DOHH2 (cell line): ENCODE data around the gene MRPL12.

Source experiments
- H3F3A ChIP-seq: fragments of 200-600 bp; sonication (generic), shearing (Covaris generic); 2 replicates; pipeline ENCODE4 v1.6.0; 2016; ENCODE audit warnings: antibody characterized with exemption, mild to moderate bottlenecking; ENCODE audit not compliant: control insufficient read depth, insufficient read depth
- H3K27ac ChIP-seq: fragments of 200-600 bp; sonication (generic); 2 replicates; pipeline ENCODE4 v1.5.1; 2014; ENCODE audit warnings: low read depth, mild to moderate bottlenecking, low read length, moderate library complexity
- H3K27me3 ChIP-seq: fragments of 200-600 bp; sonication (generic); 2 replicates; pipeline ENCODE4 v1.6.1; 2014; ENCODE audit warnings: mild to moderate bottlenecking, low read length, mixed read lengths; ENCODE audit not compliant: control insufficient read depth
- H3K36me3 ChIP-seq: fragments of 200-600 bp; sonication (generic); 2 replicates; pipeline ENCODE4 v1.6.1; 2014; ENCODE audit warnings: mild to moderate bottlenecking, low read length, moderate library complexity, mixed read lengths; ENCODE audit not compliant: control insufficient read depth
- H3K4me1 ChIP-seq: fragments of 200-600 bp; sonication (generic); 2 replicates; pipeline ENCODE4 v1.6.1; 2014; ENCODE audit warnings: mild to moderate bottlenecking, low read length, mixed read lengths; ENCODE audit not compliant: control insufficient read depth
- H3K4me2 ChIP-seq: fragments of 200-600 bp; sonication (generic); 2 replicates; pipeline ENCODE4 v1.6.0; 2014; ENCODE audit warnings: mild to moderate bottlenecking, low read length, moderate library complexity
- H3K4me3 ChIP-seq: fragments of 200-600 bp; sonication (generic); 2 replicates; pipeline ENCODE4 v1.5.1; 2014; ENCODE audit warnings: mild to moderate bottlenecking, low read length, mixed read lengths
- H3K79me2 ChIP-seq: fragments of 200-600 bp; sonication (generic); 2 replicates; pipeline ENCODE4 v1.6.1; 2014; ENCODE audit warnings: mild to moderate bottlenecking, low read length, mixed read lengths; ENCODE audit not compliant: control insufficient read depth
- H3K9me2 ChIP-seq: fragments of 200-600 bp; sonication (generic); replicated peaks from 2 replicates; pipeline ENCODE4 v1.6.1; 2014; ENCODE audit warnings: mild to moderate bottlenecking, low read length, mixed read lengths; ENCODE audit not compliant: control insufficient read depth
- H3K9me3 ChIP-seq: fragments of 200-600 bp; sonication (generic); 2 replicates; pipeline ENCODE4 v1.6.1; 2014; ENCODE audit warnings: antibody characterized with exemption, low read length, mixed read lengths; ENCODE audit not compliant: control insufficient read depth, insufficient read depth
- H4K20me1 ChIP-seq: fragments of 200-600 bp; sonication (generic); 2 replicates; pipeline ENCODE4 v1.6.0; 2014; ENCODE audit warnings: low read depth, mild to moderate bottlenecking, antibody characterized with exemption, low read length, moderate library complexity; ENCODE audit not compliant: control insufficient read depth, insufficient read depth
- CTCF ChIP-seq: fragments of 200-600 bp; sonication (generic); IDR thresholded peaks from one replicate; pipeline ENCODE4 v1.5.1; 2014; ENCODE audit warnings: antibody characterized with exemption, mild to moderate bottlenecking, low read depth, low read length; ENCODE audit not compliant: poor library complexity, severe bottlenecking
- EZH2phosphoT487 ChIP-seq: fragments of 200-600 bp; sonication (generic); IDR thresholded peaks from 2 replicates; pipeline ENCODE4 v1.6.1; 2017; ENCODE audit warnings: borderline replicate concordance, mild to moderate bottlenecking, antibody characterized with exemption, low read length, moderate library complexity, mixed read lengths

MRPL12 gene

GRCh38 chr17:81711814-81712467 is 8.8 kb downstream of the MRPL12 start, which contains the start of gene SLC25A10:
Gene SLC25A10, plus strand, starts transcription at chr17:81712284. Its CDS starts 143 bp downstream, at chr17:81712427.
- Histone ChIP-seq H3K9me2 (no peaks in the 10 kb centered on the region), H3K27me3 (no peaks in the 10 kb centered on the region), H3K4me3 (peak within 1 kb of the TSS; percentile 83), H3K9me3 (no peaks in the 10 kb centered on the region), H3K27ac (peak within 1 kb of the TSS; percentile 59), H3K4me1 (peaks cover 34% of the 10 kb centered on the region), H3K79me2 (peaks cover 45% of the 10 kb centered on the region), H3K36me3 (peaks cover 48% of the 10 kb centered on the region), H4K20me1 (no peaks in the 10 kb centered on the region), H3K4me2 (peak within 1 kb of the TSS; percentile 68), H3F3A (peaks cover 21% of the 10 kb centered on the region)
- TF ChIP-seq CTCF (no peak), EZH2phosphoT487 (no peak)

DNA sequence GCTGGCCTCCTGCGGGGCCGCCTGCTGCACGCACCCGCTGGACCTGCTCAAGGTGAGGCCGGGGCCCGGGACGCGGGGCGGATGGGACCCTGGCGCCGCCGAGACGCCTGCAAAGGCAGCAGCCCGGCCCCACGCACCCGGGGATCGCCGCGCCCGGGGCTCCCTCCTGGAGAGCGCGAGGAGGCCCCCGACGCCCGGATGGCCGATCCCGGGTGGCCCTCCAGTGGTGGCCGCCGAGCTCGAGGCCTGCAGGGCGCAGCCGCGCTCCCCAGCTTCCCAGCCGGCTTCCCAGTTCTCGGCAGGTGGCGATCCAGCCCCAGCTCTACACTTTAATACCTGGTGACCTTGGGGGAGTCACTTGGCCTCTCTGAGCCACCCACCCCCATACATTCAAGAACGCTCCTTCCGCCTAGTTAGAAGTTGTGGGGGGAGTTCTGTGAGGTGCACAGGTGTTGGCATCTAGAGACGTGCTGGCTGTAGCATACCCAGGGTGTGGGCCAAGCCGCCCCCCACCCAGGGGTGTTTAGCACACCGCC is 9.4 kb downstream of the MRPL12 start:
- peak overlapping the region; percentile 38 for H3K27ac ChIP-seq
- TF ChIP-seq CTCF (no peak), EZH2phosphoT487 (no peak)
- peaks cover 21% of the 10 kb centered on the region for H3F3A ChIP-seq
- no peaks in the 10 kb centered on the region for H4K20me1 ChIP-seq
- H3K79me2 ChIP-seq = peaks cover 39% of the 10 kb centered on the region
- peak overlapping the region; percentile 83 for H3K4me3 ChIP-seq
- peaks cover 34% of the 10 kb centered on the region for H3K4me1 ChIP-seq
- peaks cover 45% of the 10 kb centered on the region for H3K36me3 ChIP-seq
- H3K4me2 ChIP-seq = peak overlapping the region; percentile 68
- H3K27me3 ChIP-seq = no peaks in the 10 kb centered on the region
- H3K9me3 ChIP-seq = no peaks in the 10 kb centered on the region
- H3K9me2 ChIP-seq = no peaks in the 10 kb centered on the region

GRCh38 chr17:81713004-81713555 is 9.9 kb downstream of the MRPL12 start:
- peaks cover 34% of the 10 kb centered on the region for H3K4me1 ChIP-seq
- no peak overlapping the region; the same call in 1 of the 2 replicates for H3K27ac ChIP-seq

More at GRCh38 chr17:81713004-81713555, 9.9 kb downstream of the MRPL12 start:
- peaks cover 21% of the 10 kb centered on the region for H3F3A ChIP-seq
- no peaks in the 10 kb centered on the region for H3K9me2 ChIP-seq
- peak overlapping the region; percentile 83 for H3K4me3 ChIP-seq
- H3K9me3 ChIP-seq = no peaks in the 10 kb centered on the region
- peaks cover 42% of the 10 kb centered on the region for H3K36me3 ChIP-seq
- no peaks in the 10 kb centered on the region for H4K20me1 ChIP-seq
- H3K27me3 ChIP-seq = no peaks in the 10 kb centered on the region
- H3K4me2 ChIP-seq = peak overlapping the region; percentile 68
- TF ChIP-seq EZH2phosphoT487 = no peak
- no peak for TF ChIP-seq CTCF
- H3K79me2 ChIP-seq = peaks cover 35% of the 10 kb centered on the region
